Measurements from ENCODE around the gene PLP1.
A peak's percentile ranks its signal among the peaks of the same experiment; 100 is the strongest.

The PLP1 gene

DNA sequence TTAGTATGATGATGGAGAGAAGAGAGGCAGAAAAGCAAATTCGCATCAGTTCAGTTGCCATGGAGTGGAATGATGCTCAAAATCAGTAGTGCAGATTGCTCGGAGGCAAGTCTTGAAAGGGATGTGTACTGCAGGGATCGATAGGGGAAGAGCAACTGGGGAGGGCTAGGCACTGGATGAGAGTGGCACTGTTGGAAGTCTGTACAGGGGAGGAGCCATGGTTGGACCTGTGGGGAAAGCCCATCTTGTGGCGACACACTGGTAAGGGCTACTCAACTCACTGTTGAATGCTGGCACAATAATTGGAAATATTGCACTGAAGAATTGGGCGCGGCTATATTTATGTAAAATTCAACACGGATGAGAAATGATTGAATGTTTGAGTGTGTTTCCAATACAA lies 54.2 kb downstream of the PLP1 start:
- DNase-seq (ENCODE audit: low spot score) = no peak

DNA sequence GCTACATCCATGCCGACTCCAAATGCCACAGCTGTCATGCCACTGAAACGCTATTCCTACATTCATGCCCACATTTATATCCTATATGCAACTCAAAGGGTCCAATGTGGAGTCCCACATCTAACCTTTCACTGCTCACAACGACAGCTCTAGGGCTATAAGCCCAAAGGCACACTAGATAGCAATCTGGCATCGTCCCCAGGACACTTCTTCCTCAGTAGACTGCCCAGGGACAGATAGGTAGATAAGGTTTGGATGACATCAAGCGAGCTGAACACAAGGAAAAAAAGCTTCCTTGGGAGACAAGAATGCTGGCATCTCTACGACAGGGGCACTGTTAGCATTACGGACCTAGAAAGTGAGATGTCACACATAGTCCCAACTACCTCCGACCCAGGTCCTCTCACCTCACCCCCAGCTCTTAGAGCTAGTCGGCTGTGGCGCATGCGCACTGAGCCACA lies 54.7 kb downstream of the PLP1 start:
- peak; percentile 62 for DNase-seq (ENCODE audit: low spot score)

DNA sequence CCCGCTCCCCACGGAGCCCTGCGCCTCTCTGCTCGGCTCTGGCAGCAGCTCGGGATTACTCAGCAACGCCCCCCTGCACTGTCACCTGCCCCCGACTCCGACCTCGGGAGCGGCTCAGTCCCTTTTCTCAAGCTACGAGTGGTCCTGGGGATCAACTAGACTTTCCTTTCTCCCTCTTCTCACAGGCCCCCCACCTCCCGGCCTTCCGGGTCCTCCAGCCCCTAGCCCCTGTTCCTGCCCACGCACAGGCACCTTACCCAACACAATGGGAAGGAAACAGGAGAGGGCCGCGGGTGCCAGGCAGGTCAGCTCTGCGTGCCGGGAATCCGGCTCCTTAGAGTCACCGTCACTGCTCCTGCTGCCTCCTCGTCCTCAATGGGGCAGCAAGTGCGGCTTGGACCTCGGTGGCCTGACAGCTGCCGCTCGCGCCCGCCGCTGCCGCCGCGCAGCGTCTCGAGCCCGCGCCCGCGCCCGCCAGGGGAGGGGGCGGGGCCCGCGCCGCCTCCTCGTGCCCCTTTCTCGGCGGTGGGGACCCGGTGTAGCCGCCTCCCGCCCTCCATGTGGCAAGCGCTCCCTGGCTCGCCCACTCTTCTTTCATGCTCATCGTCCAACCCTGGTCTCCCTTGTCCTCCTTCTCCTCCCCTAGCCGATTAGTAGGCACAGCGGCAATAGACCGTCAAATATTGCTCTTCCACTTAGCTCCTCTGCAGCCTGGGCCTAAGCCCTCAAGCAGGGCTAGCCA lies 55.3 kb downstream of the PLP1 start, which contains the start of gene RAB9B:
Gene RAB9B, minus strand, starts transcription at position 455 of the 742 bp plus-strand sequence. CDS start 6,473 bp downstream, outside the sequence.
- no peak for DNase-seq (ENCODE audit: low spot score)

DNA sequence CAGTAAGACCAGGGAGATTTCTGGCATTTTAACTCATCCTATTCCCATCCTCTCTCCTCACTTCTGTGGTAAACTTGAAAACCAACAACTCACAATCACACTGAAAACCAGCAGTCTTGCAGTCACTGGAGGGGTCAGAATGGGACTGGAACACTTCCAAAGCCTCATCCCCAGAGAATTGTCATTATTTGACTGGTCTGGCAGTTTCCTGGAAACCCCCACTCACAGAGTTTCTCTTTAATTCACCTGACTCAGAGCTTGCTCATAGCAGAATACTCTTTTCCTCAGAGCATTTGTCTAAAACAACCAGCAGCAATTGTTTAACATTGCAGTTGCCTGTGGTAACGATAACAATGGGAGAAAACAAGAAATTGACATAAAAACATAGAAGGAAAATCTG lies 62.8 kb downstream of the PLP1 start:
- peak; percentile 39 for DNase-seq (ENCODE audit: low spot score)

Measured in activated CD4-positive, alpha-beta T cell treated with anti-CD3 and anti-CD28 coated beads, Interleukin-2, Interleukin-4, amounts not matched to agents 100 ng/mL and 50 ng/mL, durations not matched to agents 16 hours and 8 hours (primary cell).